Measurements from ENCODE around the gene PLSCR1. TPM values are rescaled to one million over a fixed set of nuclear protein-coding genes. Genes with fewer than 3 reads are reported as not detected.

The PLSCR1 gene
- total RNA-seq, 1 experiment from 2014 or later, result 48.9 TPM

- no peak overlapping the region for H3T11ph ChIP-seq (ENCODE audit: low read length)
- H2BK5ac ChIP-seq (ENCODE audit: insufficient read length, low read length), result no peak overlapping the region
- H2AK5ac ChIP-seq (ENCODE audit: insufficient read length, low read length), result no peak overlapping the region
- no peak overlapping the region for H2BK120ac ChIP-seq (ENCODE audit: low read depth, low read length, poor library complexity, severe bottlenecking)
- no peaks in the 10 kb centered on the region for H3K36me3 Mint-ChIP-seq (ENCODE audit: insufficient read depth in 1 of 3, low read depth in 3 of 3)
- no peak overlapping the region for H3K18ac ChIP-seq (ENCODE audit: insufficient read length, low read depth, low read length)
- H3K4me1 ChIP-seq (ENCODE audit: insufficient read depth, low read length), result no peaks in the 10 kb centered on the region
- H3K27me3 Mint-ChIP-seq (ENCODE audit: low read depth), result no peaks in the 10 kb centered on the region
- no peak overlapping the region for H2BK15ac ChIP-seq (ENCODE audit: low read depth, low read length)
- no peak for TF ChIP-seq CTCF (conservative IDR thresholded peaks at IDR 0.05)
- no peak overlapping the region for H3K23ac ChIP-seq (ENCODE audit: insufficient read length, low read depth, low read length)
- no peak overlapping the region for H4K5ac ChIP-seq (ENCODE audit: insufficient read length, low read depth, low read length)
- no peak overlapping the region for H3K9ac ChIP-seq (ENCODE audit: extremely low read depth, insufficient read length, low read length)
- no peak overlapping the region for H2AFZ ChIP-seq (ENCODE audit: low read length)
- H3K14ac ChIP-seq (ENCODE audit: insufficient read depth, low read length), result no peak overlapping the region
- H3K4me3 Mint-ChIP-seq, result no peak overlapping the region
- no CpG with 5 or more reads among the region's 3 CpGs for WGBS (ENCODE audit: extremely low coverage, insufficient read length, low lambda C conversion rate)
- H4K20me1 ChIP-seq (ENCODE audit: control insufficient read depth, insufficient read depth, insufficient read length), result no peaks in the 10 kb centered on the region
- H3K4ac ChIP-seq (ENCODE audit: low read depth, low read length), result no peak overlapping the region
- H3K27ac Mint-ChIP-seq, result no peak overlapping the region
- no peak overlapping the region for H4K91ac ChIP-seq (ENCODE audit: insufficient read length, low read depth, low read length)
- H3K4me2 ChIP-seq (ENCODE audit: insufficient read depth, insufficient read length, low read length), result no peak overlapping the region
- H3K9me3 Mint-ChIP-seq, result no peaks in the 10 kb centered on the region
- no peak overlapping the region for H3K56ac ChIP-seq (ENCODE audit: insufficient read length, low read depth, low read length)
- H2BK12ac ChIP-seq (ENCODE audit: insufficient read length, low read depth, low read length), result no peak overlapping the region
- H3K23me2 ChIP-seq (ENCODE audit: insufficient read length, low read depth, low read length, poor library complexity, severe bottlenecking), result no peaks in the 10 kb centered on the region
- H3K27me3 ChIP-seq (ENCODE audit: insufficient read depth, low read length), result no peaks in the 10 kb centered on the region
- no peak overlapping the region for H4K8ac ChIP-seq (replicated peaks; ENCODE audit: insufficient read length, low read depth, low read length)
- H3K27ac ChIP-seq (ENCODE audit: insufficient read length, low read depth, low read length), result no peak overlapping the region
- H3K79me2 ChIP-seq (ENCODE audit: insufficient read depth, low read length), result no peaks in the 10 kb centered on the region
- no peaks in the 10 kb centered on the region for H3K9me3 ChIP-seq (ENCODE audit: control insufficient read depth, low read depth, low read length)
- no peaks in the 10 kb centered on the region for H3K79me1 ChIP-seq (ENCODE audit: insufficient read depth, low read depth, low read length, poor library complexity, severe bottlenecking)
- no peak overlapping the region for H2BK20ac ChIP-seq (ENCODE audit: low read depth, low read length, poor library complexity, severe bottlenecking)
- DNase-seq, result no peak
- peaks cover 3 to 5% of the 10 kb centered on the region in 2 experiments; a peak in 2 of 4 replicates for H3K4me1 Mint-ChIP-seq
Observed at GRCh38 chr3:146593776-146594175, 49.4 kb upstream of the PLSCR1 start.

All from H9 (cell line).